HuH-7.5 (cell line): ENCODE data around the gene TRAF2.
A peak's percentile ranks its signal among the peaks of the same experiment; 100 is the strongest.

Source experiments
- DNase-seq: peaks from one replicate; pipeline ENCODE4 v3.0.0; 2011; ENCODE audit warnings: low spot score

The TRAF2 gene

DNA sequence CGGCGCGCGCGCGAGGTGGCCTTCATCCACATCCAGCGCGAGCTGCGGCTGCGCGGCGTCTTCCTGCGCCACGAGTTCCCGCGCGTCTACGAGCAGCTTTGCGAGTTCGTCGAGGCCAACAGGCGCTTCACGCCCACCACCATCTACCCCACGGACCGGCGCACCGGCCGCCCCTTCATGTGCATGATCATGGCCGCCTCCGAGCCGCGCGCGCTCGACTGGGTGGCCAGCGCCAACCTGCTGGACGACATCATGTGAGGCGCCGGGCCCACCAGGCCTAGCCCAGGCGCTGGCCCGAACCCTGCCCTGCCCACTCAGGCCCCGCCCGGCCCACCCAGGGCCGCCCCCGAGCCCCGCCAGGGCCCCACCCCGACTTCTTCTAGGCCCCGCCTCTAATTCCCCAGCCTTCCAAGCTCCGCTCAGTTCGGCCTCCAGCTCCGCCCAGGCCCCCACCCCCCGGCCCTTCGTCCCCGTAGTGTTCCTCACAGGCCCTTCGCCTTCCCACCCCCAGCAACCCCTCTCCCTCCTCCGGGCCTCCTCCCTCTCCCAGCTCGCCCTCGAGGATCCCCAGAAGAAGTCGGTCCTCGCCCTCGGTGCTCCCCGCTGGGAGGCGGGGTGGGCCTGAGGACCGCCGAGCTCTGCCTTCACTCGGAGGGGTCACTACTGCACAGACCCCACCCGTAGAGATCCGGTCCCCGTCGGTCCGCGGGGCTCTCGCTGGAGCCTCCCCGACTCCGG lies 39.1 kb upstream of the TRAF2 start:
- DNase-seq: peak; percentile 94

DNA sequence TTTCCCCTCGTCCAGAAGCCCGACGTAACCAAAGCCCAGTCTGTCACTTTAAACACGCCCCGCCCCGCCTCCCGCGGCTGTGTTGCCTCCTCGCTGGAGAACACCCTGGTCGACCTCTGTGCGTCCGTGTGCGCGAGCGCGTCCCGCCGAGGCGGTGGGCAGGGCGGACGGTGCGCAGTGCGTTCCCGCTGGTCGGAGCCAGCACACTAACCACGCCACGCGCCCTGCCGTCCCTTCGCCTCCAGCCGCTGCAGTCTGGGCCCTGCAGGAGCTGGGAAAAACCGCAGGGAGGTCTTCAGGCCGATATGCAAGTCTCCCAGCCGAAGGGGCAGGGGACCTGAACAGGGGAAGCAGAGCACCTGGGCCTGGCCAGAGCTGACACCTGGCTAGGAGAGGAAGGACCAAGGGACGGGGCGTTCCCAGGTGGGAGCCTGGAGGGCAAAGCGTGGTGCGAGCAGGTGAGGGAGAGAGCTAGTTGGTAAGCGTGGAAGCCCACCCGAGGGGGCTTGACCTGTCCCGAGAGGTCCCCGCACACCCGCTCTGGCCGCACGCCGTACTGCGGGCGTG lies 38.4 kb upstream of the TRAF2 start:
- DNase-seq: peak; percentile 96

DNA sequence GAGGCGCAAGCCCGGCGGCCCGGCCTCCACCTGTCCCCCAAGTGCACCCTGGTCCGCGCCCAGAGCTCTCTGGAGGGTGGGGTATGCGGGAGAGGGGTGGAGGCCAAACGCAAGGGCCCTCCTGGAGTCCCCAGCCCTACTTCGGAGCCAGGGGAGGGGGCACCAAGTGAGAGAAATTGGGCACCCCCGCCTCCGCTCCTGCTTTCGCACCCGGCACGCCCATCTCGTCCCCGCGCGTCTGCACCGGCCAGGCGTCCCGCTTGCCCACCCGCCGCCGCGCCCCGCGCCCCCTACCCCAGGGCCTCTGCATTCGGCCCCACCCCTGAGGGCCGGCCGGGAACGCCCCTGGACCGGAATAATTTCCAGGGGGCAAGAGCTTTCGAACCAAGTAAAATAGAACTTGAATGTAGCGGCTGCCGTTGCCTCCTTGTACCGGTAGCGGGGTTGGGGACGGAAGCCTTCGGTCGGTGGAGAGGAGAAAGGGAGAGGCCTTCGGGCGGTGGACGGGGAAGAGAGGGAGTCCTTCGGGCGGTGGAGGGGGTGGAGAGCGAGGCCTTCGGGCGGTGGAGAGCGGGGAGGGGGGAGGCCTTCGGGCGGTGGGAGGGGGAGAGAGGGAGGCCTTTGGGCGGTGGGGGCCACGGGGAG lies 37.8 kb upstream of the TRAF2 start:
- peak; percentile 89 for DNase-seq

DNA sequence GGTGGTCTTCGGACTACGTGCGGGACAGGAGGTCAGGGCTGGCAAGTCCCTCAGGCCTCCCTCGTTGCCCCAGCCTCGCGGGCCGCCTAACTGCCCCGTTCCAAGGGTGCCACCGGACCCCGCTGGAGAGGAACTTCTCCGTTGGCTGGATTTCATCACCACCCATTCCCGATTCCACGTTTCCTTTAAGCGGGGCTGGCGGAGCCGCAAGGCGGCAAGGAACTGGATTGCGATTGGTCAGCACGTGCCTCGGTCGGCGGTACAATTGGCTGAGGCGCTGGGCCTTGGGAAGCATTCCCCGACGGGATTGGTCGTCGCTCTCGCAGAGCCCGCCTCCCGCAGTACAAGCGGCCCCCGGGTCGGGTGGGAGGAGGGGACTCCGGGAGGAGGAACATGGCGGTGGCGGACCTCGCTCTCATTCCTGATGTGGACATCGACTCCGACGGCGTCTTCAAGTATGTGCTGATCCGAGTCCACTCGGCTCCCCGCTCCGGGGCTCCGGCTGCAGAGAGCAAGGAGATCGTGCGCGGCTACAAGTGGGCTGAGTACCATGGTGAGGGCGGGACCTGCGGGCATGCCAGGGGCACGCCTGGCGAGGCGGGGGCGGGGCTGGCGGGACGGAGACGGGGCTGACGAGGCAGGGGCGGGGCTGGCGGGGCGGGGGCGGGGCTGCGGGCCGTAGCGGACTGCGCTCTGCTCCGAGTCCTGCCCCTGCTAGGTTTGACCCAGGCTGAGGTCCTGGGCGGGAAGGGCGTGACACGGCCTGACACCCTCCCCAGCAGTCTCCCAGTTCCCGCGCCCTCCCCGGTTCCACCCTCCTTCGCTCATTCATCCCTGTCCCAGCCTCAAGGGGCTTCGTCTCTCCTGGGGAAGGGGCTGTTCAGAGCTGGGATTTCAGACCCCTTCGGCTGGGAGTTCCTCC lies 37.0 kb upstream of the TRAF2 start, which contains the start of gene PHPT1:
TSS of gene PHPT1 (plus strand) at position 372 of the 922 bp plus-strand sequence. CDS start at position 394, 22 bp downstream.
- DNase-seq: peak; percentile 100

DNA sequence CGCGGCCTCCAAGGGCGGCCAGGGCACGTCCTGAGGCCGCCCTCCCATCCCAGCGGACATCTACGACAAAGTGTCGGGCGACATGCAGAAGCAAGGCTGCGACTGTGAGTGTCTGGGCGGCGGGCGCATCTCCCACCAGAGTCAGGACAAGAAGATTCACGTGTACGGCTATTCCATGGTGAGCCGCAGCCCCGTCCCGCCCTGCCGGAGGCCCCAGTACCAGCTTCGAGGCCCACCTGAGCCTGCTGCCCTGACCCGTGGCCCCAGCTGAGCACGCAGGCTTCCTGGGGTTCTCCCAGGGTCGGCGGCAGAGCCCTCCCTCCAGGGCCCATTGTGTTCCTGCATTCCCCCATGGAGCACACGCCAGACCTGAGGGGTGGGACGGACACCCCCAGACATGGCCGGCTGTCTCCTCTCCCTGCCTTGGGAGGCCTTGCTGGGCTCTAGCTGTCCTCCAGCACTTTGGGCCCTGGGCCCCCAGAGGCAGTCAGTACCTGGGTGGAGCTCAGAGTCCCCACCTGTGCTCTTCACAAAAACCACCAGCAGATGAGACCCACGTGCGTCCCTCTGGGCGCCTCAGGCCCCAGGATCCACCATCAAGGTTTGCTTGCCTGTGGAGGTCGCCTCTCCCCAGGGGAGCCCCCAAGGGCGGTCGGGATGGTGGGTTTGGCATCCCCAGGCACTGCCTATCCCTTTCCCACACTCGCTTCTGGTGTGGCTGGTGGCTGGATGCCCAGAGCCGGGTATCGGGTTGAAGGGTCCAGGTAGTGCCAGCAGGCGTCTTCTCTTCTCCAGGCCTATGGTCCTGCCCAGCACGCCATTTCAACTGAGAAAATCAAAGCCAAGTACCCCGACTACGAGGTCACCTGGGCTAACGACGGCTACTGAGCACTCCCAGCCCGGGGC lies 36.1 kb upstream of the TRAF2 start:
- DNase-seq: no peak

DNA sequence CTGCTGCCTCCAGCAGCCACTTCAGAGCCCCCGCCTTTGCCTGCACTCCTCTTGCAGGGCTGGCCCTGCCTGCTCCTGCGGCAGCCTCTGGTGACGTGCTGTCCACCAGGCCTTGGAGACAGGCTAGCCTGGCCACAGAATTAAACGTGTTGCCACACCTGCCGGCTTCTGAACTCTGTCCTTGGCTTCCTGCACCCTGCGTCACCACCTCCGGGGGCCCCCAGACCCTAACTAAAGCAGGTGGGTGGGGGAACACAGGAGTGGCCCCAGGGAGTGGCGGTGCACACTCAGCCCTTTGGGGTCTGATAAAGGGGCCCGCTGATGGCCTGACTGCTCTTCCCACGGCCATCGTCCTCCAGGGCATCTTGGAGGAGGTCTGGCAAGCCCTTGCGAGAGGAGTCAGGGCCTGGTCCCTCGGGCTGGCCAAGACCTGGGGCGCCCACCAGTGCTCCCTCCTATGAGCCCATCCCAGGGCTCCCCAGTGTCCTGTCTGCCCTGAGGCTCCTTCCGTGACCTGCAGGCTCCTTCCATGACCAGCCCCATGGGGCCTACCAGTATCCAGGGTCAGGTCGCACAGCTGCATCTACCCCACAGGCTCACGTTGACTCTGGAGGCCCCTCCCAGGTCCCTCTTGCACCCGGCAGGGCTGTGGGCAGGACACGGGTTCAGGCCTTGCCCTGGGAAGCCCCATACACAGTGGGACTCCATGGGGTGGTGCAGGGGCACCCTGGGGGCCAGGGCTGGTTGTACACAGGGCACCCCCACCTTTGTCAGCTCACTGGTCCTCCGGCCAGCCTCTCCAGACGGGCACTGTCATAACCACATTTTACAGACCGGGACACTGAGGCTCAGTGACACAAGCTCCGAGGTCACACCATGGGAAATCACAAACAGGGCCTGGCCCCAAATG lies 35.2 kb upstream of the TRAF2 start:
- no peak for DNase-seq

DNA sequence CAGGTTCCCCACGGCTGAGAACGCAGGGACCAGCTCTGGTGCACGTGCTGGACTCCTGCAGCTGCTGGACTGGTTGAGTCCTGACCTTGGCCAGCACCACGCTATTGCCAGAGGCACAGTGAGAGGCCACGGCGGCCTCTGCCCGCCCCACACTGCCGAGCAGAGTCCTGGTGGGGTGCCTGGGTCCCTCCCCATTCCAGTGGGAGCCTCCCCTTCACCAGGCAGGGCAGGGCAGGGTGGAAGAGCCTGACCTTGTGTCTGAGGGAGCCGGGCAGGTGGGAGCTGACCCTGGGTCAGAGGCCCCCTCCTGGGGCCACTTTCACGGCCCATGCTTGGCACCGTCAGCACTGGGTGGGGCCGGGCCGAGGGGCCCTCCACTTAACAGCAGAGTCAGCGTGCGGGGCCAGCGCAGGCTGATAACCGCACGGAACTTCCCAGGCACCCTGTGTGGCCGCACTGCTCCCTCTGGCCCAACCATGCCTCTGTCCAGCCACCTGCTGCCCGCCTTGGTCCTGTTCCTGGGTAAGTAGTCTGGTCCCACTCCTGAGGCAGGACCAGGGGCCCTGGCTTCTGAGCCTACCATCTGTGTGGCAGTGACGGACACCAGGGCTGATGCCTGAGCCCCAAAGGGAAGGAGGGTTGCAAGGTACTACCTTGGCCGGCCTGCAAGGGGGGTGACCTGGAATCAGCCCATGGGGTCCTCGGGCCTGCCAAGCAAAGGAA lies 34.2 kb upstream of the TRAF2 start, which contains the start of gene MAMDC4:
TSS of gene MAMDC4 (plus strand) at position 406 of the 723 bp plus-strand sequence. CDS start at position 477, 71 bp downstream.
- no peak for DNase-seq

DNA sequence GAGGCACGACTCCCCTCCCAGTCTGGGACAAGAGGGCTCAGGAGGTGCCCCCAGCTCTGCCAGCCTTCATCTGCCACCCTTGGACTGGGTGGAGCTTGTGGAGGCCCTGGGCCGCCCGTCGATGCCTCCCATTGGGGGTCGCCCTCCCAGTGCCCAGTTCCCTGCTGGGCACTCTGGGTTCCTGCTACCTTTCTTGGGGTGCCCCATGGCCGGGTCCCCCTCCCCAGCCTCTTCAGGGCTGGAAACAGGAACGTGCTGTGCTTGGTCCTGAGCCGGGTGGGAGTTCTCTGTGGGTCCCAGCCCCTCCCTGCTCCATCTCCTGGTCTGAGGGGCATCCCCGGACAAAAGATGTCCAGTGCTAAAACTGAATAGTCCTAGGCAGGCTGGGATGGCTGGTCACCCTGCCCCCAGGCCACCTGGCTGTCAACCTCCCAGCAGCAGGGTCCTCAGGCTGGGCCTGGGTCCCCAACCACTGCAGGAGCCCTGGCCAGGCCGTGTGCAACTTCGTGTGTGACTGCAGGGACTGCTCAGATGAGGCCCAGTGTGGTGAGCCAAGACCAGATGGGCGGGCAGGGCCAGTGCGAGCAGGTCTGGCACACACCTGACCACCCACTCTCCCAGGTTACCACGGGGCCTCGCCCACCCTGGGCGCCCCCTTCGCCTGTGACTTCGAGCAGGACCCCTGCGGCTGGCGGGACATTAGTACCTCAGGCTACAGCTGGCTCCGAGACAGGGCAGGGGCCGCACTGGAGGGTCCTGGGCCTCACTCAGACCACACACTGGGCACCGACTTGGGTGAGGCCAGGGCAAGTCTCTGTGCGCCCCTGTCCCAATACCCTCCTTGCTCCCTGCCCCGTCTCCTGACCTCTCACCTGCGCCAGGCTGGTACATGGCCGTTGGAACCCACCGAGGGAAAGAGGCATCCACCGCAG lies 33.4 kb upstream of the TRAF2 start:
- DNase-seq: no peak

DNA sequence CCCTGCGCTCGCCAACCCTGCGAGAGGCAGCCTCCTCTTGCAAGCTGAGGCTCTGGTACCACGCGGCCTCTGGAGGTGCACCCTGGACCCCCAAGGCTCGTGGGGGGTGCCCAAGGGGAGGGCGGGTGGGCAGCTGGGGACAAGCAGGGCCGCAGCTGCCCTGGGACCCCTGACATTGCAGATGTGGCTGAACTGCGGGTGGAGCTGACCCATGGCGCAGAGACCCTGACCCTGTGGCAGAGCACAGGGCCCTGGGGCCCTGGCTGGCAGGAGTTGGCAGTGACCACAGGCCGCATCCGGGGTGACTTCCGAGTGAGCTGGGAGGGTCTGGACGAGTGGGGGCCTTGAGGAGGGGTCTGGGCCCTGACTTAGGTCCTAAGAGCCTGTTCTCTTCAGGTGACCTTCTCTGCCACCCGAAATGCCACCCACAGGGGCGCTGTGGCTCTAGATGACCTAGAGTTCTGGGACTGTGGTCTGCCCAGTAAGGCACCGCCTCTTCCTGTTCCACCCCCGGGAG lies 32.7 kb upstream of the TRAF2 start:
- no peak for DNase-seq

DNA sequence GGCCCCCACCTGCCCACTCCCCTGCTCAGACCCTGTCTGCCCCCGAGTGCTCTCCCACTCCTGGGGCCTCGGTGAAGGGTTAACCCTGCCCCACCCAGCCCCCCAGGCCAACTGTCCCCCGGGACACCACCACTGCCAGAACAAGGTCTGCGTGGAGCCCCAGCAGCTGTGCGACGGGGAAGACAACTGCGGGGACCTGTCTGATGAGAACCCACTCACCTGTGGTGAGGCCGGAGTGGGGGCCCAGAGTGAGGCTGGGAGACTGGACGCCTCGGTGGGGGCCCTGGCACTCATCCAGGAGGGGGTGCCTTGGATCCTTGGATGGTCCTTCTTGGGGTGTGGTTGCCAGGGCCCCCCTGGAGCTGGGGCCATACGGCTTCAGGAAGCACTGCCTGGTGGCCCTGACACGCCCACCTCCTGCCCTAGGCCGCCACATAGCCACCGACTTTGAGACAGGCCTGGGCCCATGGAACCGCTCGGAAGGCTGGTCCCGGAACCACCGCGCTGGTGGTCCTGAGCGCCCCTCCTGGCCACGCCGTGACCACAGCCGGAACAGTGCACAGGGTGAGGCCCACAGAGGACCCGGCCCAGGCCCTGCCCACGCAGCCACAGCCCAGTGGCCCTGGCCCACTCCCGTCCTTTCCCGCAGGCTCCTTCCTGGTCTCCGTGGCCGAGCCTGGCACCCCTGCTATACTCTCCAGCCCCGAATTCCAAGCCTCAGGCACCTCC lies 32.0 kb upstream of the TRAF2 start:
- no peak for DNase-seq

DNA sequence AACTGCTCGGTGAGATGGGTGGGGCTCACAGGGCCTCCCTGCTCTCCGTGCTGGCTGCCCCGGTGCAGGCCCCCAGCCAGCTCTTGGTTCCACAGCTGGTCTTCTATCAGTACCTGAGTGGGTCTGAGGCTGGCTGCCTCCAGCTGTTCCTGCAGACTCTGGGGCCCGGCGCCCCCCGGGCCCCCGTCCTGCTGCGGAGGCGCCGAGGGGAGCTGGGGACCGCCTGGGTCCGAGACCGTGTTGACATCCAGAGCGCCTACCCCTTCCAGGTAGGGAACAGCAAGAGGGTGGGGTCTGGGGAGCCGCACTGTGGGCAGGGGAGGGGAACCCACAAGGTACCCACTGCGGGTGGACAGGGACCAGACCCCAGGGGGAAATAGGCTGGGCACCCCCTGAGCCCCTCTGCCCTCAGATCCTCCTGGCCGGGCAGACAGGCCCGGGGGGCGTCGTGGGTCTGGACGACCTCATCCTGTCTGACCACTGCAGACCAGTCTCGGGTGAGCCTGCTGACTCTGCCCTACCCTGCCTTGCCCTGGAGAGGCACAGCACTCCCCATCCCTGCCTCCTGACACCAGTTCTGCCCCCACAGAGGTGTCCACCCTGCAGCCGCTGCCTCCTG lies 31.4 kb upstream of the TRAF2 start:
- DNase-seq: no peak

DNA sequence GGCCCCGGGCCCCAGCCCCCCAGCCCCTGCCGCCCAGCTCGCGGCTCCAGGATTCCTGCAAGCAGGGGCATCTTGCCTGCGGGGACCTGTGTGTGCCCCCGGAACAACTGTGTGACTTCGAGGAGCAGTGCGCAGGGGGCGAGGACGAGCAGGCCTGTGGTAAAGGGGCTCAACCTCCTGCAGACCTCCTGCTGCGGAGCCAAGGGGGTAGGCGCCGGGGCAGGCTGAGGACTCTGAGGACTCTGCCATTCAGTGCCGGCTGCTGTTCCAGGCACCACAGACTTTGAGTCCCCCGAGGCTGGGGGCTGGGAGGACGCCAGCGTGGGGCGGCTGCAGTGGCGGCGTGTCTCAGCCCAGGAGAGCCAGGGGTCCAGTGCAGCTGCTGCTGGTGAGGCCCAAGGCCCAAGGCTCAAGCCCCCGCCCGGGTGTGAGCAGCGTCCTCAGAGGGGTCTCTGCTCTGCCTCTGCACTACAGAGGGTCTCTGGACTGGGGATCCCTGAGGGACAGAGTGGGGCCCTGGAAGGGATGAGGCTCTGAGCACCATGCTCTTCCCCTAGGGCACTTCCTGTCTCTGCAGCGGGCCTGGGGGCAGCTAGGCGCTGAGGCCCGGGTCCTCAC lies 30.7 kb upstream of the TRAF2 start:
- no peak for DNase-seq

DNA sequence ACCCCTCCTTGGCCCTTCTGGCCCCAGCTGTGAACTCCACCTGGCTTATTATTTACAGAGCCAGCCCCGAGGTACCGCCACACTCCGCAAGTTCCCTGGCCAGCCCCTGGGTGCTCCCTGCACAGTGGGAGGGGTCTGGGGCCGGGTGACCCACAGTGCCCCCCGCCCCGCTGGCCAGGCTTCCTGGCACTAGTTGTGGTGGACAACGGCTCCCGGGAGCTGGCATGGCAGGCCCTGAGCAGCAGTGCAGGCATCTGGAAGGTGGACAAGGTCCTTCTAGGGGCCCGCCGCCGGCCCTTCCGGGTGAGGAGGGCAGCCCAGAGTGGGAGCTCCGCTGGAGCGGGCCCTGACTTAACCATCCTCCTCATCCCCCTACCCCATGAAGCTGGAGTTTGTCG lies 30.2 kb upstream of the TRAF2 start:
- no peak for DNase-seq

DNA sequence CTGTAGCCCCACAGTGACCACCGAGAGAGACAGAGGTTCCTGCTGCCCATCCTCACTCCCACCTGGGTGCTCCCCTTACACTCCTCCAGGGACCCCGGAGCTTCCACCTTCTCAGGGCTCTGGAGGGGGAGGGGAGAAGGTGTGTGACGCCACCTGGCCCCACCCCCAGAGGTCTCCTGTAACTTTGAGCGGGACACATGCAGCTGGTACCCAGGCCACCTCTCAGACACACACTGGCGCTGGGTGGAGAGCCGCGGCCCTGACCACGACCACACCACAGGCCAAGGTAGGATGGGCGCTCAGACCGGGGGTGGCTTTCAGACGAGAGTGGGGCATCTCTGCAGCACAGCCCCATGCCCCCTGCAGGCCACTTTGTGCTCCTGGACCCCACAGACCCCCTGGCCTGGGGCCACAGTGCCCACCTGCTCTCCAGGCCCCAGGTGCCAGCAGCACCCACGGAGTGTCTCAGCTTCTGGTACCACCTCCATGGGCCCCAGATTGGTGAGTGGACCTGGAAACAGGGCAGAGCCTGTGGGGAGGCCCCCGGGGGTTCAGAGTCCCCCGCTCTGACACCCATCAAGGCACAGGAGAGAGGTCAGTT lies 29.7 kb upstream of the TRAF2 start:
- DNase-seq: no peak

DNA sequence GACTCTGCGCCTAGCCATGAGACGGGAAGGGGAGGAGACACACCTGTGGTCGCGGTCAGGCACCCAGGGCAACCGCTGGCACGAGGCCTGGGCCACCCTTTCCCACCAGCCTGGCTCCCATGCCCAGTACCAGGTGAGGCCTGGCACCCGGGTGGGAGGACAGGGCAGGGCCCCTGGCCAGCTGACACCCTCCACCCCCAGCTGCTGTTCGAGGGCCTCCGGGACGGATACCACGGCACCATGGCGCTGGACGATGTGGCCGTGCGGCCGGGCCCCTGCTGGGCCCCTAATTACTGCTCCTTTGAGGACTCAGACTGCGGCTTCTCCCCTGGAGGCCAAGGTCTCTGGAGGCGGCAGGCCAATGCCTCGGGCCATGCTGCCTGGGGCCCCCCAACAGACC lies 29.1 kb upstream of the TRAF2 start:
- DNase-seq: no peak
